B cell (primary cell): Measurements from ENCODE around the gene TBR1.

Source experiments
- CTCF ChIP-seq: fragments of 200-600 bp; IDR thresholded peaks from one replicate; pipeline ENCODE4 v1.8.0; 2022; ENCODE audit warnings: antibody characterized with exemption, mild to moderate bottlenecking
- EZH2 ChIP-seq: IDR thresholded peaks from 2 replicates; pipeline ENCODE4 v1.6.1; 2012; ENCODE audit warnings: borderline replicate concordance, low read depth, mild to moderate bottlenecking, moderate library complexity, low read length; ENCODE audit not compliant: insufficient read depth, poor library complexity, severe bottlenecking

GRCh38 chr2:161371869-161372268 lies 44.2 kb upstream of the TBR1 start:
- no peak for TF ChIP-seq CTCF
- TF ChIP-seq EZH2, result no peak
